Vagina (tissue), 2 donors: Measurements from ENCODE around the gene PTGS1. TPM values are rescaled to one million over a fixed set of nuclear protein-coding genes. Genes with fewer than 3 reads are reported as not detected.

Experiments
- DNase-seq, 2 donors: peaks; one replicate each; pipeline ENCODE4 v3.0.0-alpha.2; 2017; ENCODE audit errors: extremely low spot score in 2 of 2
- H3K27ac ChIP-seq: fragments of 200-600 bp; sonication (generic); one replicate; pipeline ENCODE4 v1.5.1; 2019
- H3K27me3 ChIP-seq: fragments of 200-600 bp; sonication (generic); one replicate; pipeline ENCODE4 v1.5.1; 2019
- H3K36me3 ChIP-seq, 2 donors: fragments of 200-600 bp; sonication (generic); one replicate each; pipeline ENCODE4 v1.5.1; 2017 to 2019
- H3K4me1 ChIP-seq: fragments of 200-600 bp; sonication (generic); one replicate; pipeline ENCODE4 v1.5.1; 2019
- H3K4me3 ChIP-seq, 2 donors: fragments of 200-600 bp; sonication (generic); 1 replicate in 1 of 2; 2 replicates in 1 of 2; pipeline ENCODE4 v1.5.1; 2016 to 2019
- H3K9me3 ChIP-seq: fragments of 200-600 bp; sonication (generic); one replicate; pipeline ENCODE4 v1.5.1; 2019
- CTCF ChIP-seq, 3 experiments: fragments of 450-650 bp in 2 of 3; fragments of 200-600 bp in 1 of 3; sonication (generic) in 1 of 3; IDR thresholded peaks; one replicate each; pipeline ENCODE4 v1.5.1; 2017 to 2019; ENCODE audit warnings: antibody characterized with exemption in 3 of 3, mild to moderate bottlenecking in 2 of 3, moderate library complexity in 2 of 3
- POLR2A ChIP-seq, 2 donors: fragments of 450-650 bp; IDR thresholded peaks; one replicate each; pipeline ENCODE4 v1.6.1; 2017; ENCODE audit warnings: antibody characterized with exemption in 2 of 2, mild to moderate bottlenecking in 2 of 2, moderate library complexity in 2 of 2
- POLR2AphosphoS5 ChIP-seq, 2 donors: sonication (generic); formaldehyde crosslinking; IDR thresholded peaks; one replicate each; pipeline ENCODE4 v1.9.0; 2017; ENCODE audit warnings: antibody characterized with exemption in 2 of 2, mild to moderate bottlenecking in 2 of 2, low read depth in 1 of 2; ENCODE audit not compliant: insufficient read depth in 1 of 2
- intact Hi-C: fragments of 100-400 bp; cut with DNase I; formaldehyde crosslinking; loops from one replicate; pipeline ENCODE4 v1.15.1; 2023
- total RNA-seq: library from RNA; depleted of rRNA; stranded (reverse); fragments of >200 nt; gene quantifications from one replicate; pipeline ENCODE4 v1.2.3, GENCODE V29; 2016

PTGS1 gene
- total RNA-seq, 1 donor from 2014 or later, result 12.0 TPM

- peaks cover 0 to 4% of the 10 kb centered on the region in 2 donors for H3K36me3 ChIP-seq
- no peak overlapping the region for H3K4me3 ChIP-seq
- H3K9me3 ChIP-seq, result no peaks in the 10 kb centered on the region
- DNase-seq, result no peak
- no peaks in the 10 kb centered on the region for H3K27me3 ChIP-seq
- no peak overlapping the region for H3K27ac ChIP-seq
- H3K4me1 ChIP-seq, result no peaks in the 10 kb centered on the region
- TF ChIP-seq POLR2A (IDR thresholded peaks at IDR 0.05) (no peak), CTCF (IDR thresholded peaks at IDR 0.05) (no peak)
- intact Hi-C loops, result no loop called here
Measured at GRCh38 chr9:122387536-122387935, 16.7 kb downstream of the PTGS1 start.

DNA sequence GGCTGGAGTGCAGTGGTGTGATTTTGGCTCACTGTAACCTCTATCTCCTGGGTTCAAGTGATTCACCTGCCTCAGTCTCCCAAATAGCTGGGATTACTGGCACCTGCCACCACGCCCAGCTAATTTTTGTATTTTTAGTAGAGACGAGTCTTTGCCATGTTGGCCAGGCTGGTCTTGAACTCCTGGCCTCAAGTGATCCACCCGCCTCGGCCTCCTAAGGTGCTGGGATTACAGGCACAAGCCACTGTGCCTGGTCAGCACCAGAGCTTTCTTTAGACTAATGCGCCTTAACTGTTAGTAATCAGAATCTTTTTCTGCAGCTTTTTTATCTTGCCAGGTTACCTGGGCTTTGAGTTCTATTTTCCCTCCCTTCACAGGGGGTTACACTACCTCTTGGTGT, 18.4 kb downstream of the PTGS1 start:
- H3K4me1 ChIP-seq, result peaks cover 11% of the 10 kb centered on the region
- peaks cover 0 to 4% of the 10 kb centered on the region in 2 donors for H3K36me3 ChIP-seq
- no peak overlapping the region for H3K4me3 ChIP-seq
- H3K27ac ChIP-seq, result no peak overlapping the region
- intact Hi-C loops, result no loop called here
- DNase-seq, result no peak
- H3K27me3 ChIP-seq, result no peaks in the 10 kb centered on the region
- no peaks in the 10 kb centered on the region for H3K9me3 ChIP-seq
- TF ChIP-seq POLR2AphosphoS5 (IDR thresholded peaks at IDR 0.05; ENCODE audit: insufficient read depth in 1 of 2, low read depth in 1 of 2), result no peak
- TF ChIP-seq POLR2A (IDR thresholded peaks at IDR 0.05), result no peak
- no peak for TF ChIP-seq CTCF (IDR thresholded peaks at IDR 0.05)

DNA sequence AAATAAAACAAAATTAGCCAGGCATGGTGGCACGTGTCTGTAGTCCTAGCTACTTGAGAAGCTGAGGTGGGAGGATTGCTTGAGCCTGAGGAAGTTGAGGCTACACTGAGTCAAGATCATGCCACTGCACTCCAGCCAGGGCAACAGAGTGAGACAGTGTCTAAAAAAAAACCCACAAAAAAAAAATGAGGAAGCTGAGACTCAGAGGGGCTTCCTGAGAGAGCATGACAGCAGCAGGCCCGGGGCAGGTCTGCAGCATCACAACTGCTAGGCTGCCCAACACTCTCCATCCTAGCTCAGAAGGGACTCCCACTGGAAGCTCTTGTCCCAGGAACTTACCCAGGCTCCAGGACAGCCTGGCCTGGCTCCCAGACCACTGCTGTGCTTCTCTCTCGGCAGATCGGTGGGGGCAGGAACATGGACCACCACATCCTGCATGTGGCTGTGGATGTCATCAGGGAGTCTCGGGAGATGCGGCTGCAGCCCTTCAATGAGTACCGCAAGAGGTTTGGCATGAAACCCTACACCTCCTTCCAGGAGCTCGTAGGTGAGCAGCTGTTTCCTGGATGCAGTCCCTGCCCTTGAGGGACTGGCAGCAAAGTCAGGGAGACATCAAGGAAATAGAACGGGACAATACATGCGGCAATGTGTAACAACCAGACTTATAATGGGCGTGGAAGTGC, 19.1 kb downstream of the PTGS1 start:
- intact Hi-C loops, result no loop called here
- Histone ChIP-seq H3K4me3 (no peak overlapping the region), H3K9me3 (no peaks in the 10 kb centered on the region), H3K27me3 (no peaks in the 10 kb centered on the region), H3K27ac (no peak overlapping the region), H3K36me3 (peaks cover 0 to 4% of the 10 kb centered on the region in 2 donors), H3K4me1 (peaks cover 18% of the 10 kb centered on the region)
- TF ChIP-seq POLR2AphosphoS5 (IDR thresholded peaks at IDR 0.05; ENCODE audit: insufficient read depth in 1 of 2, low read depth in 1 of 2) (no peak), POLR2A (IDR thresholded peaks at IDR 0.05) (no peak), CTCF (IDR thresholded peaks at IDR 0.05) (no peak)
- DNase-seq, result peak; percentile 71 to 87

- Histone ChIP-seq H3K4me1 (peaks cover 24% of the 10 kb centered on the region), H3K4me3 (no peak overlapping the region), H3K36me3 (no peaks in the 10 kb centered on the region), H3K9me3 (no peaks in the 10 kb centered on the region), H3K27ac (no peak overlapping the region), H3K27me3 (no peaks in the 10 kb centered on the region)
- TF ChIP-seq POLR2A (IDR thresholded peaks at IDR 0.05) (no peak), POLR2AphosphoS5 (IDR thresholded peaks at IDR 0.05; ENCODE audit: insufficient read depth in 1 of 2, low read depth in 1 of 2) (no peak), CTCF (IDR thresholded peaks at IDR 0.05) (no peak)
- intact Hi-C loops, result no loop called here
- DNase-seq, result peak; percentile 49 to 71
Measured at GRCh38 chr9:122392284-122392683, 21.5 kb downstream of the PTGS1 start.

DNA sequence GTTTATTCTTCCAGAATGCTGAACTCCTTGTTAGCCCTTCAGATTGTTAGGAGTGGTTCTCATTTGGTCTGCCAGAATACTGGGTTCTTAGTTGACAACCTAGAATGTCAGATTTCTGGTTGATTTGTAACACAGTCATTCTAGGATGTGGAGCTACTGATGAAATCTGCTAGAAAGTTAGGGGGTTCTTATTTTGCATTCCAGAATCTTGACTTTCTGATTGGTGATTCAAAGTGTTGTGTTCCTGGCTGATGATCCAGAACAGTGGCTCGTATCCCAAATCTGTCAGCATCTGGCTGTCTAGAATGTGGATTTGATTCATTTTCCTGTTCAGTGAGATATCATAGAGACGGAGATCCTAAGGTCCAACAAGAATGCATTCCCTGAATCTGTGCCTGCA, 21.9 kb downstream of the PTGS1 start:
- TF ChIP-seq POLR2A (IDR thresholded peaks at IDR 0.05) (no peak), CTCF (IDR thresholded peaks at IDR 0.05) (no peak), POLR2AphosphoS5 (IDR thresholded peaks at IDR 0.05; ENCODE audit: insufficient read depth in 1 of 2, low read depth in 1 of 2) (no peak)
- no peaks in the 10 kb centered on the region for H3K36me3 ChIP-seq
- no peaks in the 10 kb centered on the region for H3K9me3 ChIP-seq
- no peak overlapping the region for H3K27ac ChIP-seq
- H3K4me3 ChIP-seq, result no peak overlapping the region
- intact Hi-C loops, result no loop called here
- peaks cover 24% of the 10 kb centered on the region for H3K4me1 ChIP-seq
- peak in 1 of 2 donors; percentile 19 for DNase-seq
- no peaks in the 10 kb centered on the region for H3K27me3 ChIP-seq
